CD4-positive, alpha-beta T cell treated with Interleukin-6 at 100 ng/mL for 8 hours (primary cell): ENCODE data around the gene ASXL1.
"Not testable (repeated sequence)": the region's sequence is repeated elsewhere in the genome, so short reads cannot be mapped to it uniquely, and the experiment has no call there.

ENCODE experiments used
- DNase-seq: peaks from one replicate; pipeline ENCODE4 v3.0.0-alpha.2; 2020; ENCODE audit warnings: mixed read lengths, low spot score

ASXL1 gene

GRCh38 chr20:32465901-32466675 is 108.0 kb downstream of the ASXL1 start:
- not testable (repeated sequence) for DNase-seq

- DNase-seq, result no peak
Observed at GRCh38 chr20:32466739-32467505, 108.8 kb downstream of the ASXL1 start.

- DNase-seq, result no peak
Observed at GRCh38 chr20:32467506-32468312, 109.6 kb downstream of the ASXL1 start.

GRCh38 chr20:32468313-32468640 is 110.1 kb downstream of the ASXL1 start:
- no peak for DNase-seq

- DNase-seq, result no peak
Observed at GRCh38 chr20:32468860-32469259, 110.7 kb downstream of the ASXL1 start.

- no peak for DNase-seq
Observed at GRCh38 chr20:32470025-32470861, 112.1 kb downstream of the ASXL1 start.

GRCh38 chr20:32470940-32471339 is 112.8 kb downstream of the ASXL1 start:
- DNase-seq, result no peak

GRCh38 chr20:32472581-32473207 is 114.6 kb downstream of the ASXL1 start:
- no peak for DNase-seq

- DNase-seq, result no peak
Observed at GRCh38 chr20:32473231-32474008, 115.3 kb downstream of the ASXL1 start.

GRCh38 chr20:32474009-32474716 is 116.0 kb downstream of the ASXL1 start:
- no peak for DNase-seq

GRCh38 chr20:32474717-32474966 is 116.5 kb downstream of the ASXL1 start:
- no peak for DNase-seq

- no peak for DNase-seq
Observed at GRCh38 chr20:32474967-32475811, 117.1 kb downstream of the ASXL1 start.

GRCh38 chr20:32476684-32477593 is 118.8 kb downstream of the ASXL1 start:
- DNase-seq, result no peak

GRCh38 chr20:32477594-32478512 is 119.7 kb downstream of the ASXL1 start:
- no peak for DNase-seq

GRCh38 chr20:32478576-32478975 is 120.4 kb downstream of the ASXL1 start:
- no peak for DNase-seq

- no peak for DNase-seq
Observed at GRCh38 chr20:32479012-32479411, 120.9 kb downstream of the ASXL1 start.

- no peak for DNase-seq
Observed at GRCh38 chr20:32479697-32480171, 121.6 kb downstream of the ASXL1 start.
